ENCODE results near the gene SRC.

DNA sequence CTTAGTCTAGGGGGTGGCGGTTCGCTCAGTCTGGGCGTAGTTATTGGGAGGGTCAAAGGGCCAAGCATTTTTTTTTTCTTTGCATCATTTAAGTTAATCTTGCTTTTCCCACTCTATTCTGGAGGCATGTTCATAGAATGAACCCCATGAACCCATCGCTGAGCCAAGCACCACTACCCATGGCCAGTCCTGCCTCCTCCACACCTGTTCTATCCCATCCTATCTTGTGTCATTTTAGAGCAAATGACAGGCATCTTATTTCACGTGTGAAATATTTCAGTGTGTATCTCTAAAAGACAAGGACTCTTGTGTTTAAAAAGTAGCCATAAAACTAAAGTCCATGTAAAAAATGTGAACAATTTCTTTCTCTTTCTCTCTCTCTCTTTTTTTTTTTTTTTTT is 13.9 kb downstream of the SRC start:
- TF ChIP-seq, protein P1, sequence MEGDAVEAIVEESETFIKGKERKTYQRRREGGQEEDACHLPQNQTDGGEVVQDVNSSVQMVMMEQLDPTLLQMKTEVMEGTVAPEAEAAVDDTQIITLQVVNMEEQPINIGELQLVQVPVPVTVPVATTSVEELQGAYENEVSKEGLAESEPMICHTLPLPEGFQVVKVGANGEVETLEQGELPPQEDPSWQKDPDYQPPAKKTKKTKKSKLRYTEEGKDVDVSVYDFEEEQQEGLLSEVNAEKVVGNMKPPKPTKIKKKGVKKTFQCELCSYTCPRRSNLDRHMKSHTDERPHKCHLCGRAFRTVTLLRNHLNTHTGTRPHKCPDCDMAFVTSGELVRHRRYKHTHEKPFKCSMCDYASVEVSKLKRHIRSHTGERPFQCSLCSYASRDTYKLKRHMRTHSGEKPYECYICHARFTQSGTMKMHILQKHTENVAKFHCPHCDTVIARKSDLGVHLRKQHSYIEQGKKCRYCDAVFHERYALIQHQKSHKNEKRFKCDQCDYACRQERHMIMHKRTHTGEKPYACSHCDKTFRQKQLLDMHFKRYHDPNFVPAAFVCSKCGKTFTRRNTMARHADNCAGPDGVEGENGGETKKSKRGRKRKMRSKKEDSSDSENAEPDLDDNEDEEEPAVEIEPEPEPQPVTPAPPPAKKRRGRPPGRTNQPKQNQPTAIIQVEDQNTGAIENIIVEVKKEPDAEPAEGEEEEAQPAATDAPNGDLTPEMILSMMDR (conservative IDR thresholded peaks at IDR 0.05; ENCODE audit: low read depth in 2 of 2), result no peak
- TF ChIP-seq JUNB (IDR thresholded peaks at IDR 0.05; ENCODE audit: unreplicated experiment) (no peak), POLR2AphosphoS5 (IDR thresholded peaks at IDR 0.05; ENCODE audit: low read depth) (no peak), EZH2 (IDR thresholded peaks at IDR 0.05; ENCODE audit: low read depth, unreplicated experiment) (no peak), EZH2phosphoT487 (IDR thresholded peaks at IDR 0.05; ENCODE audit: unreplicated experiment) (no peak), CREB1 (CRISPR knock-in tag; IDR thresholded peaks at IDR 0.05; ENCODE audit: low read depth) (no peak), STAT1 (IDR thresholded peaks at IDR 0.05; ENCODE audit: unreplicated experiment) (no peak), ZNF114 (CRISPR knock-in tag; IDR thresholded peaks at IDR 0.05) (no peak), NANOG (IDR thresholded peaks at IDR 0.05; ENCODE audit: borderline replicate concordance) (no peak), ZNF331 (CRISPR knock-in tag; IDR thresholded peaks at IDR 0.05; ENCODE audit: low read depth) (no peak)
- TF ChIP-seq, protein P2, sequence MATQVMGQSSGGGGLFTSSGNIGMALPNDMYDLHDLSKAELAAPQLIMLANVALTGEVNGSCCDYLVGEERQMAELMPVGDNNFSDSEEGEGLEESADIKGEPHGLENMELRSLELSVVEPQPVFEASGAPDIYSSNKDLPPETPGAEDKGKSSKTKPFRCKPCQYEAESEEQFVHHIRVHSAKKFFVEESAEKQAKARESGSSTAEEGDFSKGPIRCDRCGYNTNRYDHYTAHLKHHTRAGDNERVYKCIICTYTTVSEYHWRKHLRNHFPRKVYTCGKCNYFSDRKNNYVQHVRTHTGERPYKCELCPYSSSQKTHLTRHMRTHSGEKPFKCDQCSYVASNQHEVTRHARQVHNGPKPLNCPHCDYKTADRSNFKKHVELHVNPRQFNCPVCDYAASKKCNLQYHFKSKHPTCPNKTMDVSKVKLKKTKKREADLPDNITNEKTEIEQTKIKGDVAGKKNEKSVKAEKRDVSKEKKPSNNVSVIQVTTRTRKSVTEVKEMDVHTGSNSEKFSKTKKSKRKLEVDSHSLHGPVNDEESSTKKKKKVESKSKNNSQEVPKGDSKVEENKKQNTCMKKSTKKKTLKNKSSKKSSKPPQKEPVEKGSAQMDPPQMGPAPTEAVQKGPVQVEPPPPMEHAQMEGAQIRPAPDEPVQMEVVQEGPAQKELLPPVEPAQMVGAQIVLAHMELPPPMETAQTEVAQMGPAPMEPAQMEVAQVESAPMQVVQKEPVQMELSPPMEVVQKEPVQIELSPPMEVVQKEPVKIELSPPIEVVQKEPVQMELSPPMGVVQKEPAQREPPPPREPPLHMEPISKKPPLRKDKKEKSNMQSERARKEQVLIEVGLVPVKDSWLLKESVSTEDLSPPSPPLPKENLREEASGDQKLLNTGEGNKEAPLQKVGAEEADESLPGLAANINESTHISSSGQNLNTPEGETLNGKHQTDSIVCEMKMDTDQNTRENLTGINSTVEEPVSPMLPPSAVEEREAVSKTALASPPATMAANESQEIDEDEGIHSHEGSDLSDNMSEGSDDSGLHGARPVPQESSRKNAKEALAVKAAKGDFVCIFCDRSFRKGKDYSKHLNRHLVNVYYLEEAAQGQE (IDR thresholded peaks at IDR 0.05; ENCODE audit: unreplicated experiment), result no peak
- TF ChIP-seq, protein P3, sequence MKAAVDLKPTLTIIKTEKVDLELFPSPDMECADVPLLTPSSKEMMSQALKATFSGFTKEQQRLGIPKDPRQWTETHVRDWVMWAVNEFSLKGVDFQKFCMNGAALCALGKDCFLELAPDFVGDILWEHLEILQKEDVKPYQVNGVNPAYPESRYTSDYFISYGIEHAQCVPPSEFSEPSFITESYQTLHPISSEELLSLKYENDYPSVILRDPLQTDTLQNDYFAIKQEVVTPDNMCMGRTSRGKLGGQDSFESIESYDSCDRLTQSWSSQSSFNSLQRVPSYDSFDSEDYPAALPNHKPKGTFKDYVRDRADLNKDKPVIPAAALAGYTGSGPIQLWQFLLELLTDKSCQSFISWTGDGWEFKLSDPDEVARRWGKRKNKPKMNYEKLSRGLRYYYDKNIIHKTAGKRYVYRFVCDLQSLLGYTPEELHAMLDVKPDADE (IDR thresholded peaks at IDR 0.05), result no peak
- TF ChIP-seq, protein P4, sequence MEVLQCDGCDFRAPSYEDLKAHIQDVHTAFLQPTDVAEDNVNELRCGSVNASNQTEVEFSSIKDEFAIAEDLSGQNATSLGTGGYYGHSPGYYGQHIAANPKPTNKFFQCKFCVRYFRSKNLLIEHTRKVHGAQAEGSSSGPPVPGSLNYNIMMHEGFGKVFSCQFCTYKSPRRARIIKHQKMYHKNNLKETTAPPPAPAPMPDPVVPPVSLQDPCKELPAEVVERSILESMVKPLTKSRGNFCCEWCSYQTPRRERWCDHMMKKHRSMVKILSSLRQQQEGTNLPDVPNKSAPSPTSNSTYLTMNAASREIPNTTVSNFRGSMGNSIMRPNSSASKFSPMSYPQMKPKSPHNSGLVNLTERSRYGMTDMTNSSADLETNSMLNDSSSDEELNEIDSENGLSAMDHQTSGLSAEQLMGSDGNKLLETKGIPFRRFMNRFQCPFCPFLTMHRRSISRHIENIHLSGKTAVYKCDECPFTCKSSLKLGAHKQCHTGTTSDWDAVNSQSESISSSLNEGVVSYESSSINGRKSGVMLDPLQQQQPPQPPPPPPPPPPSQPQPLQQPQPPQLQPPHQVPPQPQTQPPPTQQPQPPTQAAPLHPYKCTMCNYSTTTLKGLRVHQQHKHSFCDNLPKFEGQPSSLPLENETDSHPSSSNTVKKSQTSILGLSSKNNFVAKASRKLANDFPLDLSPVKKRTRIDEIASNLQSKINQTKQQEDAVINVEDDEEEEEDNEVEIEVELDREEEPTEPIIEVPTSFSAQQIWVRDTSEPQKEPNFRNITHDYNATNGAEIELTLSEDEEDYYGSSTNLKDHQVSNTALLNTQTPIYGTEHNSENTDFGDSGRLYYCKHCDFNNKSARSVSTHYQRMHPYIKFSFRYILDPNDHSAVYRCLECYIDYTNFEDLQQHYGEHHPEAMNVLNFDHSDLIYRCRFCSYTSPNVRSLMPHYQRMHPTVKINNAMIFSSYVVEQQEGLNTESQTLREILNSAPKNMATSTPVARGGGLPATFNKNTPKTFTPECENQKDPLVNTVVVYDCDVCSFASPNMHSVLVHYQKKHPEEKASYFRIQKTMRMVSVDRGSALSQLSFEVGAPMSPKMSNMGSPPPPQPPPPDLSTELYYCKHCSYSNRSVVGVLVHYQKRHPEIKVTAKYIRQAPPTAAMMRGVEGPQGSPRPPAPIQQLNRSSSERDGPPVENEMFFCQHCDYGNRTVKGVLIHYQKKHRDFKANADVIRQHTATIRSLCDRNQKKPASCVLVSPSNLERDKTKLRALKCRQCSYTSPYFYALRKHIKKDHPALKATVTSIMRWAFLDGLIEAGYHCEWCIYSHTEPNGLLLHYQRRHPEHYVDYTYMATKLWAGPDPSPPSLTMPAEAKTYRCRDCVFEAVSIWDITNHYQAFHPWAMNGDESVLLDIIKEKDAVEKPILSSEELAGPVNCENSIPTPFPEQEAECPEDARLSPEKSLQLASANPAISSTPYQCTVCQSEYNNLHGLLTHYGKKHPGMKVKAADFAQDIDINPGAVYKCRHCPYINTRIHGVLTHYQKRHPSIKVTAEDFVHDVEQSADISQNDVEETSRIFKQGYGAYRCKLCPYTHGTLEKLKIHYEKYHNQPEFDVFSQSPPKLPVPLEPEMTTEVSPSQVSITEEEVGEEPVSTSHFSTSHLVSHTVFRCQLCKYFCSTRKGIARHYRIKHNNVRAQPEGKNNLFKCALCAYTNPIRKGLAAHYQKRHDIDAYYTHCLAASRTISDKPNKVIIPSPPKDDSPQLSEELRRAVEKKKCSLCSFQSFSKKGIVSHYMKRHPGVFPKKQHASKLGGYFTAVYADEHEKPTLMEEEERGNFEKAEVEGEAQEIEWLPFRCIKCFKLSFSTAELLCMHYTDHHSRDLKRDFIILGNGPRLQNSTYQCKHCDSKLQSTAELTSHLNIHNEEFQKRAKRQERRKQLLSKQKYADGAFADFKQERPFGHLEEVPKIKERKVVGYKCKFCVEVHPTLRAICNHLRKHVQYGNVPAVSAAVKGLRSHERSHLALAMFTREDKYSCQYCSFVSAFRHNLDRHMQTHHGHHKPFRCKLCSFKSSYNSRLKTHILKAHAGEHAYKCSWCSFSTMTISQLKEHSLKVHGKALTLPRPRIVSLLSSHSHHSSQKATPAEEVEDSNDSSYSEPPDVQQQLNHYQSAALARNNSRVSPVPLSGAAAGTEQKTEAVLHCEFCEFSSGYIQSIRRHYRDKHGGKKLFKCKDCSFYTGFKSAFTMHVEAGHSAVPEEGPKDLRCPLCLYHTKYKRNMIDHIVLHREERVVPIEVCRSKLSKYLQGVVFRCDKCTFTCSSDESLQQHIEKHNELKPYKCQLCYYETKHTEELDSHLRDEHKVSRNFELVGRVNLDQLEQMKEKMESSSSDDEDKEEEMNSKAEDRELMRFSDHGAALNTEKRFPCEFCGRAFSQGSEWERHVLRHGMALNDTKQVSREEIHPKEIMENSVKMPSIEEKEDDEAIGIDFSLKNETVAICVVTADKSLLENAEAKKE (CRISPR knock-in tag; IDR thresholded peaks at IDR 0.05), result no peak
